HG03571 (cell line): ENCODE measurements around the gene CISH.

Experiments
- ATAC-seq: cut with Tn5 transposase; IDR thresholded peaks from one replicate; pipeline ENCODE4 v1.9.1; 2021; ENCODE audit not compliant: unreplicated experiment

CISH gene

DNA sequence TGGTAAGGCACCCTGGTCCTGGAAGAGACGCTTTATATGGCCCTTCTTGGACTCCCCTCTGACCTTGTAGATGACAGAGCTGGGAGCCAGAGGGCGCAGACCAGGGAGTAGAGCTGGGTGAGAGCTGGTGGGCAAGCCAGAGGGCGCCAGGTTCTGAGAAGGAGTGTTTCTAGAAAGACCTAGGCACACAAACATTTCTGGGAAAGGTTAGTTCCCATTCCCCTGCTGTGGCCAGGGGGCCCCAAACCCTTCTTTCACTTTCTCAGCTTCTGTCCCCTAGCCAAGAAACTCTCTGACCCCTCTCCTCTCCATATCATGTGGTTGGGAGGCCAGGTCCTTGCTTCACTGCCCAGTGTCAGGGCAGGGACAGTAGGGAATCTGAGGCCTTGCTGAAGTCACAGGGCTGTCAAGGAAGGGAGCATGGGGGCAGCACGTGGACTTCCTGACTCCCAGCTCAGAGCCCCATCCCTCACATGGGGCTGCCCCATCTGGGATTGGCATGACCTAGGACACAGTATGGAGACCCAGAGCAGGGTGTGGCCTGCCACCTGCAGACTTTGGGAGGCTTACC, 38.7 kb downstream of the CISH start:
- ATAC-seq = no peak

- ATAC-seq = no peak
Measured at GRCh38 chr3:50572158-50572557, 39.4 kb downstream of the CISH start.

GRCh38 chr3:50571486-50571885, 40.1 kb downstream of the CISH start:
- ATAC-seq = no peak

GRCh38 chr3:50570508-50571279, 40.9 kb downstream of the CISH start:
- no peak for ATAC-seq

GRCh38 chr3:50568947-50569749, 42.4 kb downstream of the CISH start, which contains the start of gene HEMK1:
Gene HEMK1 (plus strand): TSS chr3:50569522. CDS start chr3:50571105, 1,583 bp downstream.
- peak; percentile 56 for ATAC-seq

DNA sequence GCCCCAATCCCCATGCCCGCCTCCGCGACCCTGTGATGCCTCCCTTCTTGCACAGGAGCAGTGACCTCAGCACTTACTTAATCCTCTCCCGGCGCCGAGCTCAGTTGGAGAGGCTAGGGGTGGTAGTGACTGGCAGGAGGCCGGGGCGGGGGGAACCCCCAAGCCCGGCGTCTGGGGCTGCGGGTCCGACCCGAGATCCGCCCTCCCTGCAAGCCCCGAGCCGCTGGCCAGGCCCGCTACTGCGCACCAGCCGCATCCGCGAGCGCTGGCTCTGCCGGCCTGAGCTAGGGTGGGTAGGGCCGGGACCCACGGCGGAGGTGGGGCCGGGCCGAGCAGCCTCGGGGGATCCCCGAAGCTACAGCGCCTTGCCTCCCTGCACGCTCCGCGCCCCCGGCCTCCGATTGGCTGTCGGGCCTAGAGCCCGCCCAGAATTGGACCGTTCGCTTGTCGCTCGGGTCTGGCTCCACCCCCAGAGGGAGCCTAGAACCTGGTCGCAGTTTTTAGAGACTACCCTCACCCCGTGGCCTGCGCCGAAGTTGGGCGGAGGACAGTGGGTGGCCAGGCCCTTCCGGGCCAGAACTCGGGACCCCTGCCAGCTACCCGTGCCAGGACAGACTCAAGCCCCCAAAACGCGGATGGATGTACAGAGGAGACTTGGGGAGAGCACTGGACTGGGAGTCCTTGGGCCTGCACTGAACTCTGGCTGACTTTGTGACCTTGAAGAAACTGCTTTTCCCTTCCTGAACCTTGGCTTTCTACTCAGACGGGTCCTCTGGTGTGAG, 44.0 kb downstream of the CISH start, which contains the start of gene C3orf18:
Gene C3orf18, minus strand, starts transcription at position 362 of the 782 bp plus-strand sequence. CDS start 2,048 bp downstream, outside the sequence.
- ATAC-seq = peak; percentile 80

GRCh38 chr3:50567011-50567385, 44.6 kb downstream of the CISH start:
- ATAC-seq = no peak

GRCh38 chr3:50564321-50564720, 47.3 kb downstream of the CISH start:
- no peak for ATAC-seq

GRCh38 chr3:50563867-50564266, 47.7 kb downstream of the CISH start:
- no peak for ATAC-seq

- ATAC-seq = no peak
Measured at GRCh38 chr3:50562861-50563260, 48.7 kb downstream of the CISH start.

- ATAC-seq = no peak
Measured at GRCh38 chr3:50559702-50560101, 51.9 kb downstream of the CISH start.

DNA sequence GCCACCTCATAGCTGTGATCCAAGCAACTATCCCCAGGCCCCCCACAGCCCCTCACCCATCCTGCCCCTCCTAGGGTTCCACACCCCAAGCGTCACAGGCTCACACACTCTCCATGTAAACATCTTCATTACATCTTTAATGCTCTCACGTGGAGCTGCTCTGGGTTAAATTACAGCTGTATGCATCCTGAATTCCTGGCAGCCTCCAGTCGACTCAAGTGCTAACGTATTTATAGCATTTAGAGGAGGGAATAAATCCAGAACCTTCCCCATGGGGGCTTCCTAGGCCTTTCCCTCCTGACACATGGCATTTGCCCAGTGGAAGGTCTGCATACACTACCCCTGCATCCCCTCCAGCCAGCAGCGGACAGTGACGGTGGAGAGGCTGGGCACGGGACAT, 53.7 kb downstream of the CISH start:
- no peak for ATAC-seq

GRCh38 chr3:50557106-50557505, 54.5 kb downstream of the CISH start:
- no peak for ATAC-seq
